Activated gamma-delta T cell treated with anti-CD3 and anti-CD28 coated beads, Interleukin-2, amount 50 U/mL, for 16 hours (primary cell): ENCODE measurements around the gene KLK5.
A peak's percentile ranks its signal among the peaks of the same experiment; 100 is the strongest.
"Not testable (repeated sequence)": the region's sequence is repeated elsewhere in the genome, so short reads cannot be mapped to it uniquely, and the experiment has no call there.

Experiments used
- DNase-seq: peaks from one replicate; pipeline ENCODE4 v3.0.0-alpha.2; 2020; ENCODE audit warnings: low read depth

Gene KLK5

DNA sequence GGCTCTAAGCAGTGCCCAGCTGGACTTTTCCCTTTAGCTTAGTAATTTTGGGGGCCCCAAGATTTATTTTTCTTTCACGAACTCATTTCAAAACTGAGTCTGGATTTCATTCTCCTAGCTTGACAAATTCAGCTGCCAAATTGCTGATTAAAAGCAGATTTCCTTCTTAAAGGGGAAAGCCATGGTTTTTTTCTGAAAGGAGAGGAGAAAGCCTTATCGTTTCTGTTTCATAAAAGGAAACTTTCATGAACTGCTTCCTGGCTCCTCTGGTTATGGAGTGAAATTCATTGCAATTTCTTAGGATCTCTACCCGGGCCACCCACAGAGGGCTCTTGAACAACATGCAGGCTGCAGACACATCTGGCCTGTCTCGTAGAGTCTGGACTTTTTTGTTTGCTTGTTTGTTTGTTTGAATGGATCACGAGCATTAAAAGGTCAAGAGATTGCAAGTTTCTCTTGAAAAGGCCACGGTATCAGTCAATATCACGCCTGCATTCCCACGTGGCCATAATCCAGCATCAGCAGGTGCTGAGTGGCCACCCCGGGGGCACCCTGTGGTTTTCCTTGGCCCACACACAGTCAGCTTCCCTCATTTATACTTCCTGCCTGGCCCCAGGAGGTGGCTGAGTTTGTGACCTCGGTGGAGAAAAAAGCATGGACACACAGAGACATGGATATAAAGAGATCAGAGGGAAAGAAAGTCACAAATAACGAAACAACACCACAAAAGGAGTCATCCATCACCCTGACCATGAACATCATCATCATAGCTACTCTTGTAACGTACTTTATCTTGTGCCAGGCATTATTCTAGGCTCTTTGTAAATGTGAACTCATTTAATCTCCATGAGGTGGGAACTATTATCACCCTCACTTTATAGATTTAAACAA is 31.2 kb downstream of the KLK5 start:
- DNase-seq, result no peak

DNA sequence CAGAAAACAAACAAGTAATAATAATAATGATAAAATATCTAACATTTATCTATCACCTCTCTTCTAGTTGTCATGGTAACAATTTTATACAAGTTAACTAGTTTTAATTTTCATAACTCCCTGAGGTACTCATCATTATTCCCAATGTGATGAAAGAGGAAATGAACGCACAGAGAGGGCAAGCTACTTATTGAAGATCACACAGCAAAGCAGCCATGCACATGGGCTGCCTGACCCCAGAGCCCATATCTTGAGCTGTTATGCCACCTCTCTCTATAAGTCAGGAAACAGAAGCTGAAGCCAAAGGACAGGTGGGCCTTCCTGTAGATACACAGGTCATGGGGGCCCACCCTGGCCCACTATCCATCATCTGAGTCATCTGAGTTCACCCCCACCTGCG is 36.8 kb downstream of the KLK5 start:
- no peak for DNase-seq

DNA sequence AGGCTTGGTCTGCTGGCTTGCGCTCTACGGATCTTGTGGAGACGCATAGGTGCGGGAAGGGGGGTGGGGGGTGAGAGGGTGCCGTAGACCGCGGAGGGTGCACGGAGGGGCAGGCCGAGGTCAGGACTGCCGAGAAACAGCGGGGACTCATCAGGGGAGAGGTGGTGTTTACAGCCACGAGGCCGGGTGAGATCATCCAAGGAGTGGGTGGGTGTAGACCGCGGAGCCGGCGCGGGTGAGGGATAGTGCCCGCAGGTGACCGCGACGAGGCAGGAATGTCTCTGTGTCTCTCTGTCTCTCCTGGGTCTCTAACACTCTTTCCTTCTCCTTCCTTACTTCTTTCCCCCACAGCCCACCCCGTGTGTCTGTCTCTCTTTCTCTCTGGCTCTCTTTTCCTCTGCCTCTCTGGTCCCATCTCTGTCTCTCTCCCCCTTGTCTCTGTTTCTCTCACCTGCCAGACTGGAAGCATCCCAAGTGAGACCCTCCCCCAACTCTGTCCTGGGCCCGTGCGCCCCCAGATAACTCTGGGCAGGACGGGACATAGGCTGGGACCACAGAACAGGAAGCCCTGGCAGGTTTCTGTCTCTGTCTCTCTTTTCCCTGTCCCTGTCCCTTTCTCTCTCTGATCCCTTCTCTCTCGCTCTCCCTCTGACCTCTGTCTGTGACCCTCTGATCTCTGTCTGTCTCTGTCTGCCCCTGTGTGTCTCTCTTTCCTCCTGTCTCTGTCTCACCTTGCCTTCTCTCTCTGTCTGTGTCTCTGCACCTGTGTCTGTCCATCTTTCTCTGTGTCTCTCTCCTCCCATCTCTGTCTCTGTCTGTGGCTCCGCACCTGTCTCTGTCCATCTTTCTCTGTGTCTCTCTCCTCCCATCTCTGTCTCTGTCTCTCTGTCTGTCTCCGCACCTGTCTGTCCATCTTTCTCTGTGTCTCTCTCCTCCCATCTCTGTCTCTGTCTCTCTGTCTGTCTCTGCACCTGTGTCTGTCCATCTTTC is 39.8 kb downstream of the KLK5 start:
- no peak for DNase-seq

DNA sequence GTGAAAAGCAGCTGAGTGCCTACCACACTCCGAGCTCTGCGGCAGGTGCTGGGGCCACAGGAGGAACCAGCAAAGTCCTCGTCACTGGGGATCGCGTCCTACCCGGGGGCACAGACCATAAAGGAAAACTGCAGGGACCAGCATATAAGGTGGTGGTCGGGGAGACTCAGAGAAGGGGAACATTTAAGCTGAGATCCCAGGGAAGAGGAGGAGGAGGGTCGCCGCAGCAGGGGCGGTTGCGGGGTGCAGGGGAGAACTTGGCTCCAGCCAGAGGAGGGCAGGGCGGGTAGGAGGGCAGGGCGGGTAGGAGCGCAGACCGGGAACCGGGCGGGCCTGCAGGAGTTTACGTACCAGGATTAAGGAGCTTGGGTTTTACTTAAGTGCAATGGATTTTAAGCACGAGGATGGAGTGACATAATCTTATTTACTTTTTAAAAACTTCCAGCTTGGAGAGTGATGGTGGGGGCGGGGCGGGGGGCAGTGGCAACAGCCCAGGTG is 40.7 kb downstream of the KLK5 start:
- DNase-seq, result no peak

DNA sequence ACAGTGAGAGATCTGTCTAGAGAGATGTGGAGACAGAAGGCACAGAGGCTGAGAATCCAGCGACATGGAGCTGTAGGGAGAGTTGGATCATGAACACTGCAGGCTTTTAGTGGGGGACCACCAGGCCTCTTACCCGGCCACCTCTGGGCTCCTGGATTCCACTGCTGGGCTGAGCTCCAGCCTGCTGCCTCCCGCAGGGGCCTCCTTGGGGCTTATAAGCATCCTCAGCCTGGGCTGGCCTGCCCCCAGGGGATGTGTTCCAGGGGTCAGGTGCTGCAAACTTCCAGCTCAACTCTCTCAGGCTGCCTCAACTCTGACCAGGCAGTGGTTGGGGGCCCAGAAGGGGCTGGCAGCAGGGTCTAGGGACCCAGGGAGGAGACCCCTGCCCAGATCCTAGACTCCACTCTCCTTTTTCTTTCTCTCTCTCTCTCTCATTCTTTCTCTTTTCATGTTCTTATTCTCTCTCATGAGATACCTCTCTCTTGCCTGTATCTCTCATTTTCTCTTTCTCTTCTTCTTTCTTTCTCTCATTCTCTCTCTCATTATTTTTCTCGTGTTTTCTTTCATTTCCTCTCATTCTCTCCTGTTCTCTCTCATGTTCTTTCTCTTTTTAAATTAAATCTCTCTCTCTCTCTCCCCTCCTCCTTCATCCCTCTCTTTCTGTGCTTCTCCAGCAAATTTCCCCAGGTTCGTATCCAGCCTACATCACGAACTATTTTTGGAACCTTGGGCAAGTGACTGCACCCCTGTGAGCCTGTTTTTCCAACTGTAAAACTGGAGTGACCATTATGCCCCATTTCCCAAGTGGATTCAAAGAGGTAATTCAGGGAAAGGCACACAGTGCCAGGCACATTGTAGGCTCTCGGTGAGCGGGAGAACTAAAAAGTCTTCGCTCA is 41.4 kb downstream of the KLK5 start, which contains the start of gene KLK4:
Gene KLK4 (minus strand): TSS at position 190 of the 896 bp plus-strand sequence. CDS start 657 bp downstream, outside the sequence.
- no peak for DNase-seq

DNA sequence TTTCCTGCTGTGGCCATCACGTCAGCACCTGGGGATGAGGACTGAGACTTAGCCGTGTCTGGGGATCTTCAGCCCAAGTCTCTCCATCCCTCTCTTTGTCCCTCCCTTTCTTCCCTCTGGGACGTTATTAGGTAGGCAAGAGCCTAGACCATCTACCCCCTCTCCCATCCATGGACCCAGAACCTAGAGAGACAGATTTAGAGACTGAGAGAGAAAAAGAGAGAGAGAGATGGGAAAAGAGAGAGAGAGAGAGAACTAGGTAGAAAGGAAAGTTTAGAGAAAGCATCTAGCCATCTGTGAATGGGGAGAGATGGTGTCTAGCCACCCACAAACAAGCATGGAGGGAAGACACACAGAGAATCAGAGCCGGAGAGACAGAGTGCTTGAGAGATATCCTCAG is 42.1 kb downstream of the KLK5 start:
- no peak for DNase-seq

DNA sequence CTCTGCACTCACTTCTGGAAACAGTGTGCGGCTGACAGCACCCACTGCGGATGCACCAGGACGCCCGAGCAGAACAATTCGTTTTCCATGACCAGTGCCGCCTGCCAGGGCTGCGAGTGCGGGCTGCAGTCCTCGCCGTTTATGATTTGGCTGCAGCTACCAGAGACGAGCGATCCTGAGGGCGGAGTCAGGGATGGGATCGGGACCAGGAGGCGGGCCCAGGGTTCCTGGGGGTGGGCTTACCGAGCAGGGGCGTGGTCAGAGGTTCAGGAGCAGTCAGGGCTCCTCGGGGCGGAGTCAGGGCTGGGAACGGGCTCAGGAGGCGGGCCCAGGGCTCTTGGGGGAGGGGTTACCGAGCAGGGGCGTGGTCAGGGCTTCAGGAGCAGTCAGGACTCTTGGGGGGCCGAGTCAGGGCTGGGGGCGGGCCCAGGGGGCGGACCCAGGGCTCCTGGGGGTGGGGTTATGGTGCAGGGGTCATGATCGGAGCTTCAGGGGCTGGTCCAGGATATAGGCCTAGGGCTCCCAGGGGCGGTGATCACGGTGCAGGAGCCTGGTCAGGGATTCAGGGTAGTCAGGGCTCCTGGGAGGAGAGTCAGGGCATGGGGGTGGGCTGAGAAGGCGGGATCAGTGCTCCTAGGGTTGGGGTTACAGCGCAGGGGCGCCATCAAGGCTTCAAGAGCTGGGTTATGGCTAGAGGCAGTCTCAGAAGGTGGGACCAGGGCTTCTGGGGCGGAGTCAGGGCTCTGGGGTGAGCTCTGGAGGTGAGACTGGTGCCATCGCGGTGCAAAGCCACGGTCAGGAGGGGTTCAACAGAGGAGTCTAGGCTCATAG is 43.4 kb downstream of the KLK5 start:
- DNase-seq, result no peak

DNA sequence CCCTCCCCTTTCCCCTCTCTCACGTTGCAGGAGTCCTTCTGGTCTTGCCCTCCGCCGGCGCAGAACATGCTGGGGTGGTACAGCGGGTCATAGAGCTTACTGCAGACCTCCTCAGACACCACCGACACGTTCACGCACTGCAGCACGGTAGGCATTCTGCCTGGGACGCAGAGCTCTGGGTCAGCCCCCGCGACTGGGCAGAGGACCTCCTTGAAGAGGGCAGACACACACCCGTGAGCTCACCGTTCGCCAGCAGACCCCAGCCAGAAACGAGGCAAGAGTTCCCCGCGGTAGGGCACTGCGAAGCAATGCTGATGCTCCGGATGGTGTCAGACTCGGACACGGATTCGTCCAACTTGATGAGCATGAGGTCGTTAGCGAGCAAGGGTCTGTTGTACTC is 44.5 kb downstream of the KLK5 start:
- DNase-seq, result no peak

DNA sequence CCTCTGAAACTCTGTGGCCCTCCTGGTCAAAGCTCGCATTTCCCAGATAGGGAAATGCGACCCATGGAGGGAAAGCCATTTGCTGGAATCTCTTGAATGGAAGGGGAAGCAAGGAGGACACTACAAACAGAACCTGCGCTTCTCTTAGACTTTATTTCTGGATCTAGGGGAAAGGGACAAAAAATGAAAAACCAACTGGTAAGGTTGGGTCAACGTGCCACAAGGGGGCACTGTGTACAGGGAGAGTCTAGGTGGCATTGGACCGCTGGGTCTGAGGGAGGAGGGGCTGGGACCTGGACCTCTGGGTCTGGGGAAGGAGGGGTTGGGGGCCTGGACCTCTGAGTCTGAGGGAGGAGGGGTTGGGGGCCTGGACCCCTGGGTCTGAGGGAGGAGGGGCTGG is 46.6 kb downstream of the KLK5 start:
- DNase-seq, result peak; percentile 10

DNA sequence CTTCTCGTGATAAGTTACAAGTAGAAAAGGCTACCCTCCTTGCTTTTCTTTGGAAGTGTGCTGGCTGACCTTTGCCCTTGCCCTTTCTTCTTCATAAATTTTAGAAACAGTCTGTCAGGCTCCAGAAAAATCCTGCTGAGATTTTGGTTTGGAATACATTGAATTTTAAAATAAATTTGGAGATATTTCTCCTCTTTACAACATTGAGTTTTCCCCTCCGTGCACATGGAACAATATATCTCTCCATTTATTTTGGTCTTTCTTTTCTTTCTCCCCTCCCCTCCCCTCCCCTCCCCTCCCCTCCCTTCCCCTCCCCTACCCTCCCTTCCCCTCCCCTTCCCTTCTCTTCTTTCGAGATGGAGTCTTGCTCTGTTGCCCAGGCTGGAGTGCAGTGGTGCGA is 50.2 kb downstream of the KLK5 start:
- DNase-seq, result no peak

DNA sequence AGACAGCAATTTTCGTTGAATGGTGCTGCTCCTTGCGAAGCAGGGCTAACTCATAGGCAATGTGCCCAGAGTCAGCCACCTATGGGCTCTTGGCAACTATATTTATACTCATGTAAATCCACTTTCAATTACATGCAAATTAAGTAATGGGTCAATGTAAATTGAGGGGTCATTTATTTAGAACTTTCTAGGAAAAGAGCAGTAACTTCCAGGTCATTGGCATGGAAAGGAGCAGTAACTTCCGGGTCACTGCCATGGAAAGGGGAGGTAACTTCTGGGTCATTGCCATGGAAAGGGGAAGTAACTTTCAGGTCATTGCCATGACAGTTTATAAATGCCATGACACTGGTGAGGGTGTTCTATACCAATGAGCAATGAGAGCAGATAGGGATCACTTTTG is 53.3 kb downstream of the KLK5 start:
- DNase-seq, result no peak

DNA sequence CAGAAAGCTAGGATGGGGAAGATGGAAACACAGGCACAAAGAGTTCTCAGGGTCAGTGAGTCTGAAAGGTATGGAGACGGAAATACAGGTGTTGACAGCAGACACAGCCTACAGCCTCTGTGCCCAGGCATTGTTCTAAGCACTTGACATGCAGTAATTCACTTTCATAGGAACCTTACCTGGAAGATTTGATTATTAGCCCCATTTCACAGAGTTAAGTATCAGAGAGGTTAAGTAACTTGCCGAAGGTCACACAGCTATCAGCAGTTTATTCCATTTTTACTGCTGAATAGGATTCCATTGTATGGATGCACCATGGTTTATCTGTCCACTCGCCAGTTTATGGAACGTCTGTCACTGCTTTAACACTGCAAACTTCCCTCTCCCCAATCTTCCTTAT is 54.8 kb downstream of the KLK5 start:
- DNase-seq, result no peak

DNA sequence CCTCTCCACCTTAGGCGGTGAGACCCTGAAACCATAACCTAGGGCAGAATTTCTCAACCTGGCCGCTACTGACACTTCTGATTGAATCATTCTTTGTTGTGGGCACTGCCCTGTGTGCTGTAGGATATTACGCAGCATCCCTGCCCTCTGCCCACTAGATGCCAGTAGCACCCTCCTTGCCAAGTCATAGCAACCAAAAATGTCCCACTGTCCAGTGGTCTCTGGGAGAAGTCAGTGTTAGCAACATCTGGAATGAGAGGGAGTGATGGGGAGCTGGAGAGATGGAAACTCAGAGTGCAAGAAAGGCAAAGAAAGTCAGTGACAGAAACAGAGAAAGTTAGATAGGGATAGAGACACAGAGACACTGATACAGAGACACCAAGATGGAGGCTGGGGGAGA is 55.2 kb downstream of the KLK5 start:
- DNase-seq, result no peak

DNA sequence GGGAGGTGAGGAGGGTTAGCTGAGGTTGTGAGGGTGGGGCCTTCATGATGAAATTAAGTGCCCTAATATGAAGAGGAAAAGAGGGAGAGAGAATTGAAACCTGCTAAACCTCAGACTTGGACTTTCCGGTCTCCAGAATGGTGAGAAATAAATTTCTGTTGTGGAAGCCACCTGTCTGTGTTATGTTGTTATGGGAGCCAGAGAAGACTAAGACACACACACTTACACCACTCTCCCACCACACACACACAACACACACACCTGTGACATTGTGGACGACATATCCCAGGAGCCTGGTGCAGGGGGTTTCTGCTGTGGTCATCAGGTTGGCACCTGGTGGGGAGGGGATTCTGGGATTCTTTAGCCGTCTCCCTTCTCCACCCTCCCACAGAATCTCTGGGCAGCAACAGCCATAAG is 55.6 kb downstream of the KLK5 start:
- DNase-seq, result no peak

DNA sequence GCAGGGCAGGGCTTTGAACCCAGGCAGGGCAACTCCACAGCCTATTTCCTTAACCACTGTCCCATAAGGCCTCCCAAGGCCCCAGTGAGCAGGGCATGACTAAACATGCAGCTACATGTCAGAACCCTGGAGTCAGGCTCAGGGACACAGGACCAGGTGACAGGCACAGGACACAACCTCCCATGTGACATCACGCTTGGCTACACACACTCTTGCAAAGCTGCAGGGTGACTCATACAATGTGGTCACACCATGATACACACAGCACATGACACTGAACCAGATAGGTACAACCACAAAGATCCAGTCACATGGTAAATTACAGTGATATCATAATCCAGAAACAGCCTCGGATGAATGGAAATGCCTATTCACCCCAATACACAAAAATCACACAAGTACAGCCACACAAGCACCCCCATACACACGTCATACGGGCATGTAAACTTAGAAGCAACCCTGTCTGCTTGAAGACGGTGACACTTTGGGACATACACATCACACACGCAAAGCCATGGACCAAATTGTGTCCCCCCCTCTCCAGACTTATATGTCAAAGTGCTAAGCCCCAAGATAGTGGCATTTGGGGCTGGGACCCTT is 56.1 kb downstream of the KLK5 start:
- no peak for DNase-seq

DNA sequence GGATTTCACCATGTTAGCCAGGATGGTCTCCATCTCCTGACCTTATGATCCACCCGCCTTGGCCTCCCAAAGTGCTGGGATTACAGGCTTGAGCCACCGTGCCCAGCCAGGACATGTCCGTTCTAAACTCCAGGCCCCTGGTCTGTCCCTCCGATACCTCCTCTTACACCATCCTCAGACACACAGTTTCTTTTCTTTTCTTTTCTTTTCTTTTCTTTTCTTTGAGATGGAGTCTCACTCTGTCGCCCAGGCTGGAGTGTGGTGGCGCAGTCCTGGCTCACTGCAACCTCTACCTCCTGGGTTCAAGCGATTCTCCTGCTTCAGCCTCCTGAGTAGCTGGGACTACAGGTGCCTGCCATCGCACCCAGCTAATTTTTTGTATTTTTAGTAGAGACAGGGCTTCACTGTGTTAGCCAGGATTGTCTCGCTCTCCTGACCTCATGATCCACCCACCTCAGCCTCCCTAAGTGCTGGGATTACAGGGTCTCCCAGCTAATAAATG is 56.7 kb downstream of the KLK5 start:
- DNase-seq, result not testable (repeated sequence)

DNA sequence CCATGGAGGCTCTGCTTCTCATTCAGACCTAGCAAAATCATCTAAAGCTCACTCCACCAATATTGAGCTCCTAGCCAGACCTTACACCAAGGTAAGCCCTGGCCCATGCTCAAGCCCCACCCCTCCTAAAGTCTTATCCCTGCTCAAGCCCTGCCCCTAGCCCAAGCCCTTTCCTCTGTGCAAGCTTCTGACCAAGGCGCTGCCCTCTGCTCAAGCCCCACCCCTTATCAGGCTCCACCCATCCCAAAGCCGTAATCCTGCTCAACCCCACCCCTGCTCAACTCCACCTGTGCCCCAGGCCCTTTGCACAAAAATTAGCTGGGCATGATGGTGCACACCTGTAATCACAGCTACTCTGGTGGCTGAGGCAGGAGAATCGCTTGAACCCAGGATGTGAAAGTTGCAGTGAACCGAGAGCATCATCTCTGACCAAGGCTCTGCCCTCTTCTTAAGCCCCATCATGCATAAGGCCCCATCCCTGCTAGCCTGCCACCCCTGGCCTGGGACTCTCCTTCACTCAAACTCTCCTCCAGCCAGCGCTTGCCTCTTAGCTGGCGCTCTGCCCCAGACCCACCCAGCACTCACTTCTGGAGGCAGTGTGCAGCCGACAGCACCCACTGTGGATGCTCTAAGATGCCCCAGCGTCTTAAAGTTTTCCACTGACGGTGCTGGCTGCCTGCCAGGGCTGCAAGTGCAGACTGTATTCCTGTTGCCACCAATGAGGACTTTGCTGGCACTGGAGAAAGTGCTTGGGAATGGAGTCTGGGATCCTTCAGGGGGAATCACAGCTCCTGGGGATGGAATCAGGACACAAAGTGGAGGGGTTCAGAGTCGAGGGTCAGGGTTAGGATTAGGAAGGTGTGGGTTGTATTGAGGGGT is 58.1 kb downstream of the KLK5 start:
- no peak for DNase-seq
